Osteoblast (primary cell): ENCODE measurements around the gene CNN2. TPM values are rescaled to one million over a fixed set of nuclear protein-coding genes. Genes with fewer than 3 reads are reported as not detected.

ENCODE experiments used
- DNase-seq: peaks from one replicate; pipeline ENCODE4 v3.0.0; 2011; ENCODE audit warnings: low spot score, mixed read lengths; ENCODE audit not compliant: insufficient read length; ENCODE audit errors: missing footprints
- H2AFZ ChIP-seq: 2 replicates; pipeline ENCODE4 v1.6.0; 2011; ENCODE audit warnings: mild to moderate bottlenecking, low read length
- H3K27ac ChIP-seq: 2 replicates; pipeline ENCODE4 v1.5.1; 2011; ENCODE audit warnings: mild to moderate bottlenecking, low read depth, low read length, moderate library complexity
- H3K27me3 ChIP-seq: 2 replicates; pipeline ENCODE4 v1.6.0; 2012; ENCODE audit warnings: mild to moderate bottlenecking, control low read depth, inconsistent platforms, low read length, moderate library complexity; ENCODE audit not compliant: insufficient read depth
- H3K36me3 ChIP-seq: 2 replicates; pipeline ENCODE4 v1.5.1; 2011; ENCODE audit warnings: mild to moderate bottlenecking, low read length, control low read depth, moderate library complexity; ENCODE audit not compliant: insufficient read depth
- H3K4me1 ChIP-seq: 2 replicates; pipeline ENCODE4 v1.5.1; 2011; ENCODE audit warnings: mild to moderate bottlenecking, low read length, control low read depth, moderate library complexity; ENCODE audit not compliant: insufficient read depth
- H3K4me2 ChIP-seq: 2 replicates; pipeline ENCODE4 v1.6.0; 2011; ENCODE audit warnings: mild to moderate bottlenecking, low read length; ENCODE audit not compliant: insufficient read depth
- H3K4me3 ChIP-seq: fragments of 200-600 bp; sonication (generic); 3 replicates; pipeline ENCODE4 v1.5.1; 2012; ENCODE audit warnings: mild to moderate bottlenecking, low read length, inconsistent platforms; ENCODE audit not compliant: insufficient read depth
- H3K79me2 ChIP-seq: 2 replicates; pipeline ENCODE4 v1.6.0; 2012; ENCODE audit warnings: mild to moderate bottlenecking, low read length, control low read depth, inconsistent platforms; ENCODE audit not compliant: insufficient read depth
- H3K9me3 ChIP-seq: 2 replicates; pipeline ENCODE4 v1.5.1; 2011; ENCODE audit warnings: low read depth, low read length, control low read depth
- H4K20me1 ChIP-seq: 2 replicates; pipeline ENCODE4 v1.6.0; 2012; ENCODE audit warnings: mild to moderate bottlenecking, low read length, control low read depth; ENCODE audit not compliant: insufficient read depth
- total RNA-seq: library from RNA; depleted of rRNA; stranded (reverse); fragments of >200 nt; gene quantifications from 2 replicates; pipeline ENCODE4 v1.2.3, GENCODE V29; 2012
- TF ChIP-seq, protein P1 (sequence below): IDR thresholded peaks from 2 replicates; pipeline ENCODE4 v1.5.1; 2011; ENCODE audit warnings: mild to moderate bottlenecking, low read depth, low read length, moderate library complexity; ENCODE audit errors: extremely low read depth

CNN2 gene
- total RNA-seq, 1 donor, result 594 TPM

DNA sequence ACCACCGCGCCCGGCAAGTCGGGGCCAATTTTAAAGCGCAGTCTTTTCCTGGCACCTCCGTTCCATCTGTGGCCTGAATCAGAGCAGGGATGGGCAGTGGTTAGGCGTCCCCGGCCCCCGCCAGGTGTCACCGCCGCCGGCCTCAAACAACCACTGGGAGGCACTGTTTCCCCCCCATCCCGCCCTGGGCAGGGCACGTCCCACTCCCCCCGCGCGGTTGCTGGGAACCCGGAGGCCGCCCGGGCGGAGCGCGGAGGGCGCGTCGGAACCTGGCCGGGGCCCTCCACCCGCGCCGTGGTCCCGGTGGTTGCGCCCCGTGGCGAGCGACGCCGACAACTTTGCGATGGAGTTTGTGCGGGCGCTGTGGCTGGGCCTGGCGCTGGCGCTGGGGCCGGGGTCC is 26.3 kb upstream of the CNN2 start, which contains the start of gene GRIN3B:
TSS of gene GRIN3B (plus strand) at position 325 of the 400 bp plus-strand sequence. CDS start at position 344, 19 bp downstream.
- DNase-seq, result peak; percentile 98
- TF ChIP-seq, protein P1, sequence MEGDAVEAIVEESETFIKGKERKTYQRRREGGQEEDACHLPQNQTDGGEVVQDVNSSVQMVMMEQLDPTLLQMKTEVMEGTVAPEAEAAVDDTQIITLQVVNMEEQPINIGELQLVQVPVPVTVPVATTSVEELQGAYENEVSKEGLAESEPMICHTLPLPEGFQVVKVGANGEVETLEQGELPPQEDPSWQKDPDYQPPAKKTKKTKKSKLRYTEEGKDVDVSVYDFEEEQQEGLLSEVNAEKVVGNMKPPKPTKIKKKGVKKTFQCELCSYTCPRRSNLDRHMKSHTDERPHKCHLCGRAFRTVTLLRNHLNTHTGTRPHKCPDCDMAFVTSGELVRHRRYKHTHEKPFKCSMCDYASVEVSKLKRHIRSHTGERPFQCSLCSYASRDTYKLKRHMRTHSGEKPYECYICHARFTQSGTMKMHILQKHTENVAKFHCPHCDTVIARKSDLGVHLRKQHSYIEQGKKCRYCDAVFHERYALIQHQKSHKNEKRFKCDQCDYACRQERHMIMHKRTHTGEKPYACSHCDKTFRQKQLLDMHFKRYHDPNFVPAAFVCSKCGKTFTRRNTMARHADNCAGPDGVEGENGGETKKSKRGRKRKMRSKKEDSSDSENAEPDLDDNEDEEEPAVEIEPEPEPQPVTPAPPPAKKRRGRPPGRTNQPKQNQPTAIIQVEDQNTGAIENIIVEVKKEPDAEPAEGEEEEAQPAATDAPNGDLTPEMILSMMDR, result no peak

DNA sequence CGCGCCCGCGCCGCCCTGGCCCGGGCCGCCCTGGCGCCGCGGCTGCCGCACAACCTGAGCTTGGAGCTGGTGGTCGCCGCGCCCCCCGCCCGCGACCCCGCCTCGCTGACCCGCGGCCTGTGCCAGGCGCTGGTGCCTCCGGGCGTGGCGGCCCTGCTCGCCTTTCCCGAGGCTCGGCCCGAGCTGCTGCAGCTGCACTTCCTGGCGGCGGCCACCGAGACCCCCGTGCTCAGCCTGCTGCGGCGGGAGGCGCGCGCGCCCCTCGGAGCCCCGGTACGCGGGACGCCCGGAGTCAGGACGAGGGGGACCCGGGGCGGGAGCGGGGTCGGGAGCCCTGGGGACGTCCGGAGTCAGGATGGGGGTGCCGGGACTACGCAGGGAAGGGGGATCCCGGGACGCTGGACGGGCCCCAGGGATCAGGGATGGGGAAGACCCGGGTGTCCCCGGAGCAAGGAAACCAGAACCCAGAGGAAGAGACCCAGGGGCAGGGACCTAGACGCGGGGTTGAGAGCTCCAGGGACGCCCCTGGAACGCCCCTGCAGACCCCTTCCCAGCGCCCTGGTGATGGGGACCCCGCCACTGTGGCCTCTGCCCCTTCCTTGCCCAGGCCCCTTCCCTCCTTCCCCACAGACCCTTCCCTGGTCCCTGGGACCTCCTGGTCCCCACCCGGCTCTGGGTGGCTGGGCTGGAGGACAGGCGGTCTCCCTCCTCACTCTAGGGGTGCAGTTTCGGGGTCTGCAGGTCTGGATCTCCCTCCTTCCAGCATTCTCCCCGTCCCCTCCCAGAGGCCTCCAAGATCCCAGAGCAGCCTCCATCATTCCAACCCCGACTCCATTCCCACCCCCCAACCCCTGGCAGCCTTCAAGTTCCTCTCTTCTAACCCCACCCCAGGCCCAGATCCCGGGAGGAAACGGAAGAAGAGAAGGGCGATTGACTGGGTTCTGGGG is 25.5 kb upstream of the CNN2 start:
- Histone ChIP-seq H3K9me3 (no peaks in the 10 kb centered on the region), H3K27me3 (peaks cover 51% of the 10 kb centered on the region), H2AFZ (no peak overlapping the region), H3K4me3 (no peak overlapping the region), H3K4me1 (peaks cover 5% of the 10 kb centered on the region), H3K27ac (no peak overlapping the region), H3K36me3 (no peaks in the 10 kb centered on the region), H3K79me2 (no peaks in the 10 kb centered on the region), H3K4me2 (no peak overlapping the region), H4K20me1 (no peaks in the 10 kb centered on the region)
- no peak for DNase-seq
- TF ChIP-seq, protein P1, result no peak

More for the DNA sequence above, 26.3 kb upstream of the CNN2 start, which contains the start of gene GRIN3B:
- Histone ChIP-seq H3K27ac (no peak within 1 kb of the TSS), H3K79me2 (no peaks in the 10 kb centered on the region), H3K36me3 (no peaks in the 10 kb centered on the region), H3K27me3 (peaks cover 58% of the 10 kb centered on the region), H3K4me3 (no peak within 1 kb of the TSS), H3K4me2 (no peak within 1 kb of the TSS), H2AFZ (no peak within 1 kb of the TSS), H4K20me1 (peaks cover 6% of the 10 kb centered on the region), H3K4me1 (peaks cover 5% of the 10 kb centered on the region), H3K9me3 (no peaks in the 10 kb centered on the region)

DNA sequence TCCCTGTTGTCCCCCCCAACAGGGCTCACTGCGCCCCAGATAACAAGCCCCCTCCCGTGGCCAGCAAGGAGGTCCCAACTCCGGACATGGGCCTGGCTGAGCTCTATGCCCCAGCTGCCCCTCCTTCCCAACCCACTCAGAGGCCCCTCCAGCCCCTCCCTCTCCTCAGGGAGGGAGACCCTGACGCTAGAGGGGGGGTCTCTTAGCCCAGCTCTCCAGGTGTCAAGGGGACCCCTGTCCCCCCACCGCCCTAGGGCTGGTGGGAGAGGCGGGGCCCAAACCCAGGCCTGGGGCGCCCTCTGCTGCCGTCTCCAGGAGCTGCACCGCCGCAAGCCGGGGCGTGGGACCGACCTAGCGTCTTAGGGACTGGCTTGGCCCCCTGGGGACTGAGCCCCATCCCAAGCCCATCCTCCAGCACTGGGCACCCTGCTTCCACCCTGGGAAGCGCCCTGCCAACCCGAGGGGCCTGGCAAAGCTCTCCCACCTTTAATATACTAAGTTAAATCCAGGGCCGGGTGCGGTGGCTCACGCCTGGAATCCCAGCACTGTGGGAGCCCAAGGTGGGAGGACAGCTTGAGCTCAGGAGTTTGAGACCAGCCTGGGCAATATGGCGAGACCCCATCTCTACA is 24.8 kb upstream of the CNN2 start:
- H3K4me2 ChIP-seq, result no peak overlapping the region

More for the DNA sequence above, 24.8 kb upstream of the CNN2 start:
- Histone ChIP-seq H4K20me1 (no peaks in the 10 kb centered on the region), H3K4me3 (no peak overlapping the region), H3K9me3 (no peaks in the 10 kb centered on the region), H3K27ac (no peak overlapping the region), H3K4me1 (no peaks in the 10 kb centered on the region), H3K36me3 (no peaks in the 10 kb centered on the region), H2AFZ (no peak overlapping the region), H3K27me3 (peaks cover 43% of the 10 kb centered on the region), H3K79me2 (no peaks in the 10 kb centered on the region)
- TF ChIP-seq, protein P1, result peak; percentile 78
- peak; percentile 99 for DNase-seq
